GM21528 (cell line): ENCODE measurements around the gene RASA4B.
A peak's percentile ranks its signal among the peaks of the same experiment; 100 is the strongest.
"Not testable (repeated sequence)": the region's sequence is repeated elsewhere in the genome, so short reads cannot be mapped to it uniquely, and the experiment has no call there.

Experiments
- ATAC-seq: cut with Tn5 transposase; IDR thresholded peaks from one replicate; pipeline ENCODE4 v1.9.1; 2021; ENCODE audit warnings: mild to moderate bottlenecking, moderate library complexity; ENCODE audit not compliant: unreplicated experiment, low FRiP score

RASA4B gene

GRCh38 chr7:102512642-102513221 is 4.8 kb downstream of the RASA4B start:
- ATAC-seq, result not testable (repeated sequence)

DNA sequence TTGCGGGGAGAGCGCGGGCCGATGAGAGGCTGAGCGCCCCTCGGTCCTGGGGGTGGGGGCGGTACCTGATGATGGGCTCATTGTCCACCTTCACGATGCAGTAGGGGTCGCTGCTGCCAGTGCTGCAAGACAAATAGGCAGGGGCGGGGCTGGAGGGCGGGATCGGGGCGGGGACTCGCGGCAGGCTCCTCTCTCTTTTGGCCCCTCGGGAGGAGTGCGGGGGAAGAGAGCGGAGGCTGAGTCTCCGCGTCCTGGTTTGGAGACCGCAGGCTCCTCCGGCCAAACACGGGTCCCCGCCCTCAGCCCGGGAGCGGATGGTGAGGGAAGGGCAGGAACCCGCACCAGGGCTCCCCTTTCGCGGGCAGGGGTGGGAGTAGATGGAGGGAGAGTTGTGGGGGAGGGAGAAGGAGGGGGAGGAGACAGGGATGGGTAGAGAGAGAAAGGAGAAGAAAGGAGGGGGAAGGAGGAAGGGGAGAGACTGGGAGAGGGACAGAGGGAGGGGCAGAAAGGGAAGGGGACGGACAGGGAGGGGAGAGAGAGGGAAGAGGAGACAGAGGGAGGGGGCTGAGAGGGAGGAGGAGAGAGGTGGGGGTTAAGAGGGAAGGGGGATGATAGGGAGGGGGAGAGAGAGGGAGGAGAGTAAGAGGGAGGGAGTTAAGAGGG is 5.6 kb downstream of the RASA4B start:
- peak; percentile 31 for ATAC-seq

- ATAC-seq, result not testable (repeated sequence)
Measured at GRCh38 chr7:102510575-102510974, 7.0 kb downstream of the RASA4B start.

DNA sequence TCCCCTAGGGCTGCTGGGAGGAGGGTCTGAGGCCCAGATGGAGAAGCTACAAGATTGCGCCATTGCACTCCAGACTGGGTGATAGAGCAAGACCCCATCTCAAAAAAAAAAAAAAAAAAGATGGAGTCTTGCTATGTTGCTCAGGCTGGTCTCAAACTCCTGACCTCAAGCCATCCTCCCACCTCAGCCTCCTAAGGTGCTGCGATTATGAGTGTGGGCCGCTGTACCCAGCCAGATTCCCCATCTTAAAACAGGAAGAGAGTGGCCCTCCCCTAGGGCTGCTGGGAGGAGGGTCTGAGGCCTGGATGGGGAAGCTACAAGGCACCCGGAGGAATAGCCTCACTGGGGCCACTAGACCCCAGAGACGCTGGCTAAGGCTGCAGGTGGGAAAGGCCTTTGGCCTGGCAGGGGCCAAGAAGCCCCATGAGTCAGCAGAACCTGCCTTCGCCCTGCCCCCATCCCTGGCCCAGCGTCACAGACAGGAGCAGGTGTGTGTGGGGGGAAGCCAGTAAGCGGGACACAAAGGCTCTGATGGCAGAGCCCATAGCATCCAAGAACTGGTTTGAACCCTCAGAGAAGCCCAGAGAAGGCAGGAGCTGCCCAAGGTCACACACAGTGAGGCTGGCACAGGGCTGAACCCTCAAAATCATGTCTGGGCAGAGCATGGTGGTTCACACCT is 10.0 kb downstream of the RASA4B start:
- ATAC-seq, result not testable (repeated sequence)

DNA sequence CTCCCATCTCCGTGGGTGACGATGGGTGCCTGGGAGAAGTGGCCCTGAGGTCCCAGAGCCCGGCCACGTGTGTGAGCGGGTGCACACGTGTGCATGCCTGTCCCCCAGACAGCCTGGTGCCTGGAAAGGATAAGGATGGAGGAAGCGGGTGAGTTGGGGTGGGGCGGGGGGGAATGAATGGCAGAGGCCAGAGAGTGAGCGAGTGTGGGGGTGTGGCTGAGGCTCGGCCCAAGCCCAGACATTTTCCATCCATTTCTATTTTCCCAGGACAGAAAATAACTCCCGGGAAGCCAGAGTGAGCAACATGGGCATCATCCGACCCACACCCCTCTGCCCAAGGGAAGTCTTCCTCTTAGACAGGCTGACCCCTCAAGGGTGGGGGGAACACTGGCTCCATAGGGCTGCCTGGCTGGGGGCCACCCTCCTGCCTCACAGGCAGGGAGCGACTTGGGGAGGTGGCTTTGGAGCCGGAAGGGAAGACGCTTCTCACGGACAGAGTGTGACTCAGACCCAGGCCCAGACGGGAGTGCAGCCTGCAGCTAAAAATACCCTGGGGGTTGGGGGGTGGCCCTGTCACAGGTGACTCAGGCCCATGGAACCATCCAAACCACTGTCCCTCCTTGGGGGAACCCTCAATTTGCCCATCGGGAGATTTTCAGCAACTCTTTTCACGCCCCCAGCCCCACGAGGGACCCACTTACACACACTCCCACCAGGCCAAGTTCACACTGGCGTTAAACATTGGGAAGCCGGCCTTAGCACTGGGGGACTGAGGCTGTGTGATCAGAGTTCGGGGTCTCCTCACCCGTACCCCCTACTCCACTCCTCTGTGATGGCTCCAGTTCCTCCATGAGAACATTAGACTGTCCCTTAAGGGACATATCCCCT is 12.0 kb downstream of the RASA4B start:
- not testable (repeated sequence) for ATAC-seq

GRCh38 chr7:102503141-102503540 is 14.4 kb downstream of the RASA4B start:
- ATAC-seq, result not testable (repeated sequence)

DNA sequence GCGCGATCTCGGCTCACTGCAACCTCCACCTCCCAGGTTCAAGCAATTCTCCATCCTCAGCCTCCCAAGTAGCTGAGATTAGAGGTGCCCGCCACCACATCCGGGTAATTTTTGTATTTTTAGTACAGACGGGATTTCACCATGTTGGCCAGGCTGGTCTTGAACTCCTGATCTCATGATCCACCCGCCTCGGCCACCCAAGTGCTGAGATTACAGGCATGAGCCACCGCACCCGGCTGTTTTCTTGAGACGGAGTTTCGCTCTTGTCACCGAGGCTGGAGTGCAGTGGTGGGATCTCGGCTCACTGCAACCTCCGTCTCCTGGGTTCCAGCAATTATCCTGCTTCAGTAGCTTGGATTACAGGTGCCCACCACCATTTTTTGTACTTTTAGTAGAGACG is 19.3 kb downstream of the RASA4B start:
- not testable (repeated sequence) for ATAC-seq

DNA sequence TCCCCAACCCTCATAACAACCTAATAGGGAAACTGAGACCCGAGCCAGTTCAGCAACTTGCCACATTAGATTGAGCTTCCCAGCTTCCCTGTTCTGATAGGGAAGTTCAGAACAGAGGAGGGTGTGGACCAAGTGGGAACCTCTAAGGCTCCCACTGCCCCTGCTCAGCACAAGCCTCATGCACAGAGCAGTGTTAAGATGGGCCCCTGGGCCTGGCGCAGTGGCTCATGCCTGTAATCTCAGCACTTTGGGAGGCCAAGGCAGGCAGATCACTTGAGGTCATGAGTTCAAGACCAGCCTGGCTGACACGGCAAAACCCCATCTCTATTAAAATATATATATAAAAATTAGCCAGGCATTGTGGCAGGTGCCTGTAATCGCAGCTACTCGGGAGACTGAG is 20.3 kb downstream of the RASA4B start:
- not testable (repeated sequence) for ATAC-seq

DNA sequence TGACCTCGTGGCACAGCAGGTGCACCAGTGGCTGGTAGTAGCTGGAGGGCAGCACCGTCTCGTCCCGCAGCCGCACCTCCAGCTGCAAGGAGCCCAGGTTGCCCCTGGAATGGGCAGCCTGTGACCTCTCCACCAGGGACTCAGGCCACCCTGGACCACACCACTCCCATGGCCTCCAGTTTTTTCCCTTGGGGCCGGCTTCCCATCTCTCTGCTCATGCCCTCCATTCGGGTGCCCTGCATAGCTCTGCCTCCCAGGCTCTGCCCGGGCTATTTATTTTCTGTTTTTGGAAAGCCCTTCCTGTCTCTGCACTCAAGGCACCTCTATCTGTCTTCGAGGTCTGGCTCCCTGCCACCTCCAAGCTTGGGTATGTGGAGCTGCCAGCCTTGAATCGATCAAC is 20.7 kb downstream of the RASA4B start:
- ATAC-seq, result not testable (repeated sequence)

GRCh38 chr7:102494473-102495149 is 23.0 kb downstream of the RASA4B start:
- ATAC-seq, result peak; percentile 51

- peak; percentile 0 for ATAC-seq
Measured at GRCh38 chr7:102494026-102494425, 23.6 kb downstream of the RASA4B start.

- not testable (repeated sequence) for ATAC-seq
Measured at GRCh38 chr7:102493220-102493935, 24.2 kb downstream of the RASA4B start.

GRCh38 chr7:102490529-102491075 is 27.0 kb downstream of the RASA4B start:
- ATAC-seq, result peak; percentile 41

GRCh38 chr7:102484317-102484716 is 33.3 kb downstream of the RASA4B start:
- ATAC-seq, result not testable (repeated sequence)

DNA sequence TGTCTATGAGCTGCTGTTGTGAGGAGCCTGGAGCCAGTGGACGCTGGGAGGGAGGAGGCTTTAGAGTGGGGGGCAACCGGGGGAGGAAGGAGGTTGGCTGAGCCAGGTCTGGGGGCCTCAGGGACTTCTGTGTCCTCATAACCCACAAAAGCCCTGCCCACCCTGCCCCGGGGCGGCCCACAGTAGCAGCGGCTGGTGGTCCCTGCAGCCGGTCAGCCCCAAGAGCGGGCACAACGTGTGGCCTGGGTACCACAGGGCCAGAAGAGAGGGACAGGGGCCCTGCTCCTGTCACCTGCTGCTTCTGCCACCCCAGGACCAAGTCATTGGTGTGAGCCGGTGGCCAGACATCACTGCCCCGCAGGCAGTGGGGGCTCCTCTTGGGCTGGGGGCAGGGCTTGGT is 35.6 kb downstream of the RASA4B start:
- not testable (repeated sequence) for ATAC-seq

DNA sequence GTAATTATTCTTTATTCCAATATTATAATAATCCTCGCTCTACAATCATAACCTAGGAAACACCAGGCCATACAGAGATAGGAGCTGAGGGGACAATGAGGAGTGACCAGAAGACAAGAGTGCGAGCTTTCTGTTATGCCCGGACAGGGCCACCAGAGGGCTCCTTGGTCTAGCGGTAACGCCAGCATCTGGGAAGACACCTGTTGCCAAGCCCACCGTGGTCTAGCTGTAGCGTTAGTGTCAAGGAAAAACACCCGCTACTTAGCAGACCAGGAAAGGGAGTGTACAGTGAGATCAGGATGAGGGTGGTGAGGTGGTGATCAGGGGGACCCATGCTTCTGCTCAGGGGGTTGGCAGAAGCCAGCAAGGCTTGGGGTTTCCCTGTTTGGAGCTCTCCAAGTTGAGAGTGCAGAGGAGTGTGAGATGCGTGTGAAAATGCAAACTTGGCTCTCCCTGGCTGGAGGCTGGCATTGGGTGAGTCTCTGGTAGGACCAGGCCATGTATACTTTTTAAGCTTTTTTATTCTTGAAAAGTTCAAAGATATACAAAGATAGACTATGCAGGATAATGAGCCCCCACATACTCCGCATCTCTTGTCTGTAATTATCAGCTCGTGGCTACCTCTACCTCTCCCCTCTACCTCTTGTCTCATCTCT is 37.5 kb downstream of the RASA4B start:
- ATAC-seq, result not testable (repeated sequence)

- ATAC-seq, result peak; percentile 31
Measured at GRCh38 chr7:102479209-102479584, 38.4 kb downstream of the RASA4B start.

DNA sequence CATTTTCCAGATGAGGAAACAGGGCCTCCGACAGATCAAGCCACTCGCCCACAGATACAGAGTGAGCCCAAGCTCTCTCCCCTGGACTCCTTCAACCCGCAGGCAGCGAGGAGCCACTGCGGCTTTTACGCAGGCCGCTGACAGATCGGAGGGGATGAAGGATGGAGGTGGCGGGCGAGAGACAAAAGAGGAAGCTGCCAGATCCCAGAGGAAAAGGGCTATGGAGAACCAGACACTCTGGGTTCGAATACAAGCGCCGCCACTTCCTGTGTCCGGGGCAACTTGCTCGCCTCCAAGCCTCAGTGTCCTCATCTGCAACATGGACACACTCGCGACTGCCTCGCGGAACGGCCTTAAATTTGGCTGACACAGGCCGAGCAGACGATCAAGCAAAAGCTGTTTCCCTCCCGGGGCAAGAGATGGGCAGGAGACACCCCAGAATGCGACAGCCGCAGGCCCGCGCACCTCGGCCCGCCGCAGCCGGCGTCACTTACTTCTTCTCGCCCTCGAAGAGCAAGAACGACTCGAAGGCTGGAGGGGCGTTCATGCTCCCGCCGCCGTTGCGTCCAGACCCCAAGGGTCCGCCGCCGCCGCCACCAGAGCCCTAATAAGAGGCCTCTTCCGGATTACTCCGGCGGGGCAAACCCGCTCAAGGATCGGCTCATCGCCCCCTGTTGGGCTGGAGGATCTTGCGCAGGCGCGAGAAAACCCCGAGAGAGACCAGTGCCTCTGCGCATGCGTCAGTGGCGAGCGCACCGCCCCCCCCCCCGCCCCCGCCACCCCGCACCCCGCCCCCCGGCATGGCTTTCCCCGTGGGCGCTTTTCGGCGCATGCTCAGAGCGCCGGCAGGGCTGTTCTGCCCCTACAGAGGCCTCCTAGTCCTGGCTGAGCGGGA is 39.0 kb downstream of the RASA4B start, which contains the start of gene POLR2J:
TSS of gene POLR2J (minus strand) at position 609 of the 895 bp plus-strand sequence. CDS start at position 547, 62 bp downstream.
- ATAC-seq, result peak; percentile 81
